A673 (cell line): ENCODE data around the gene CTSO.

ENCODE experiments used
- CTCF ChIP-seq: fragments of 300-800, 200-600 bp; sonication (generic); conservative IDR thresholded peaks from 2 replicates; pipeline ENCODE4 v1.5.1; 2017; ENCODE audit warnings: low read depth, mild to moderate bottlenecking, antibody characterized with exemption, low read length, moderate library complexity, mixed read lengths
- EZH2 ChIP-seq: fragments of 200-600 bp; sonication (generic); IDR thresholded peaks from 2 replicates; pipeline ENCODE4 v1.6.1; 2017; ENCODE audit warnings: borderline replicate concordance, low read depth, mild to moderate bottlenecking, mixed read lengths, antibody characterized with exemption, low read length; ENCODE audit not compliant: poor library complexity, severe bottlenecking

GRCh38 chr4:155984106-155984797, 30.6 kb upstream of the CTSO start:
- TF ChIP-seq CTCF (no peak), EZH2 (no peak)
